ENCODE results near the gene MAB21L3.

MAB21L3 gene

GRCh38 chr1:116110567-116111523 lies at the start of gene MAB21L3:
TSS of gene MAB21L3 (plus strand) at chr1:116111399. CDS start at chr1:116112616, 1,217 bp downstream.
- DNase-seq, result no peak

DNA sequence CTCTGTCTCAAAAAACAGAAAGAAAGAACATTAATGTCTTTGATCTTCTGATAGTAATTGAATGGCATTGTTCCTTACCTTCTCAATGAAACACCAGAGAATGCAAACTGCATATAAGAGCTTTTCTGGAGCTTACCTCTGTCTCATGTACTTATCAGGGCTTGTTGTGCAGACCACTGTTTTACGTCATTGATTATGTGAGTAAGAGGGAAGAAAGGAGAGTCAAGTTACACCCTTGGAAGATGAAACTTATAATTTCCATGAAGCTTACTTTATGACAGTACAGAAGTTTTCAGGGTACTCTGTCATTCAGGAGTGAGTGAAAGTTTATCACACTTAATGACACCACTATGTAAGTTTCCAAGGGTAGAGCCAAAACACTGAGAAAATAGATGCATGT lies 49.0 kb upstream of the MAB21L3 start:
- DNase-seq, result no peak

DNA sequence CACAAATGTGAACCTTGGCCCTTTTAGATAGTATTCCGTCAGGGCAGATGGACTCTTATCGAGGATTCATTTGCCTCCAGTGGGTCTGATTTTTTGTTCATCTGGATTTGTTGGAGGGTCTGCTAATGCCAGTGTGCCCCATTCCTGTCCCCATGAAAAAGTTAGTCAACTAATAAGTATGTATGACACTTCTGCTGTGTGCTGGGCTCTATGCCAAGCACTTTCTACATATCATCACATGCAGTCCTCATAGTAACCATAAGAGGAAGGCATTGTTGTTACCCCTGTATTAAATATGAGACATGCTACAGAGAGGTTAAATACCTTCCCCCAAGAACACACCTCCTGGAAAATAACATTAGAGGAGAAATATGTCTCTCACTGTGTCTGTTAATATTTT lies 46.6 kb upstream of the MAB21L3 start:
- DNase-seq, result no peak

DNA sequence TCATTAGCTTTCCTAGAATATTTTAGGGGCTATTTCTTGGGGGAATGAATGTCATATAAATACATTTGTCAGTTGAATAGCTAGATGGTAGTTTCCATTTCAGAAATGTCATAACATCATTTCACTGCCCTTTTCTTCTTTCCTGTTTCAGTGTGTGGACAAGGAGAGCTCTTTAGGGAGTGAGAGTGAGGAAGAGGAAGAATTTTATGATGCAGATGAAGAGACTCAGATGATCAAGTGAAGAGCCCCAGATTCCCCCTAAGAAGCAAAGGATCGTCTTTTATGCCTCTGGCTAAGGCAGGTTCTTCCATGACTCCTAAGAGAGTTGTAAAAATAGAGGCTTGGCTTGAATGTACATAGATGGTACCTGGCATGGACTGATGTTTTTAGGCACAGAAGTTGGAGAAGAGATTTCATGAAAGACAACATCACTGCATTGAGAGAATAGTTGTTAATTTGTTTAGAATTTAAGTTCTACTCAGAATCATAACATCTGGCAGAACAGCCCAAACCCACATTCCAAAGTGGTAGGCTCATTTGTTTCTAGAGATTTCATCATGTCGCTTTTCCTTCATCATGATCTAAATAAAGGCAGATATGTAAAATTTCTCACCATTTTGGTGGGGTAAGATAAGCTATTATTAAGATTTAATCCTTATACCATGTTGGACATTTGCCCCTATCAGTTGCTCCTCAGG lies 44.2 kb upstream of the MAB21L3 start:
- no peak for DNase-seq

DNA sequence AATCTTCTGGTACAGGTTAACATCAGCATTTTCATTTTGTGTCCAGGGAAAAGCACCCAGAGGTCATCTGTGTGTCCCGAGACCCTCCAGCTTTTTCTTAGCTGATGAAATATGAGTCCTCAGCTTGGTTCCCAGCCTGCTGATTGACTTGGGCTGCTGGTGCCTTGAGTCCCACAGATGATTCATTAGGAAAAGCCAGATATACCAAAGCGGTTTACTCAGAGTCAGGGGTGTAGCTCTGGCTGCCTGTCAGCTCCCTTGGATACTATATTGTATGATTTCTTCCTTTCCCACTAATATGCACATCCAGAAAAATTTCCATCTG lies 43.7 kb upstream of the MAB21L3 start:
- no peak for DNase-seq

DNA sequence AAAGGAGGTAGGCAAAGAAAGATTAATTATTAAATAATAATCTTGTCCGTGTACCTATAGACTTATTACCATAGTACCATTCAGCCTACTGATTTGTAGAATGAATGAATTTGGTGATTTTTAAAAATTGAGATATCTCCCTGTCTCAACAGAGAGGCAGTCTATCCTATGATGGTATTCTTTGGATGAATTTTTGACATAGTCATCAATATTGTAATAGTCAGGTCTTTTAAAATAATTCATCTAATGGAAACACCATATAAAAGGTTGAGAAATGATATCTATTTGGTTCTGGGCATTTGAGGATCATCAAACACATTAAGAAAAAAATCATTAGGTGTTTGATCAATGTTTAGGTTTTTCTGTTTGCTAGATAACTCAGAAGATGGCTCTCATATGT lies 35.6 kb upstream of the MAB21L3 start:
- no peak for DNase-seq

DNA sequence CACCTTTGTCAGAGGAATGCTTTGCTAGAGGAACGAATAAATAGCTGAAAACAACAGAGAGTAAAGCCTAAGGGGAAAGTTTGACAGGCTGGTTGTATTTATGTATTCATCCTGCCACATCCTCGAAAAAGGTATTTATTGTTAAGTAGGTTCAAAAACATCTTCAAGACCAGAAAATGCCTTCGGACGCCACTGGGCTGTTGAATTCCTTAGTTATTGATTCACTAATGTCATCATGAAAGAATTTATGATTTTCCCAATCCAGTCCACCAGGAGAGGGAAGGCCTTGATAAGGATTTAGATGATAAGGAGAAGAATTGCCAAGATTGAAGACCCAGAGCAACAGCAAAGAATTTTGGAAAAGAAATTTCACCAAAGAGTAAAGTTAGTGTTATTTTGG lies 35.2 kb upstream of the MAB21L3 start:
- DNase-seq, result no peak

GRCh38 chr1:116076831-116077230 lies 34.4 kb upstream of the MAB21L3 start:
- DNase-seq, result no peak

- no peak for DNase-seq
Observed at GRCh38 chr1:116078699-116079223, 32.4 kb upstream of the MAB21L3 start.

DNA sequence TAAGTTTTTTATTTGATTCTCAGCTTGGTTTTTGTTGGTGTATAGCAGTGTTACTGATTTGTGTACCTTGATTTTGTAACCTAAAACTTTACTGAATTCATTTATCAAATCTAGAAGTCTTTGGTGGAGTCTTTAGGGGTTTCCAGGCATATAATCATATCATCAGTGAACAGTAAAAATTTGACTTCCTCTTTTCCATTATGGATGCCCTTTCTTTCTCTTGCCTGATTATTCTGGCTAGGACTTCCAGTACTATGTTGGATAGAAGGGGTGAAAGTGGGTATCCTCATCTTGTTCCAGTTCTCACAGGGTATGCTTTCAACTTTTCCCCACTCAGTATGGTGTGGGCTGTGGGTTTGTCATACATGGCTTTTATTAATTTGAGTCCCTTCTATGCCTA lies 23.6 kb upstream of the MAB21L3 start:
- no peak for DNase-seq

DNA sequence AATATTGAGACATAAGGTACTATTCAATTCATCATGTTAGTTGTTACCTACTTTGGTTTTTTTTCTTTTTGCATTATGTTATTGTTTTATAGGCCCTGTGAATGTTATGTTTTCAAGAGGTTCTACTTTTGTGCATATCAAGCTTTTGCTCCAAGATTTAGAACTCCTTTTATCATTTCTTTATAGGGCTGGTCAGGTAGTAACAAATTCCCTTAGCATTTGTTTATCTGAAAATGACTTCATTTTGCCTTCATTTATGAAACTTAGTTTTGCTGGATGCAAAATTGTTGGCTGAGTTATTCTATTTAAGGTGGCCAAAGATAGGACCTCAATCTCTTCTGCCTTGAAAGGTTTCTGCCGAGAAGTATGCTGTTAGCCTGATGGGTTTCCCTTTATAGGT lies 21.3 kb upstream of the MAB21L3 start:
- DNase-seq, result no peak

DNA sequence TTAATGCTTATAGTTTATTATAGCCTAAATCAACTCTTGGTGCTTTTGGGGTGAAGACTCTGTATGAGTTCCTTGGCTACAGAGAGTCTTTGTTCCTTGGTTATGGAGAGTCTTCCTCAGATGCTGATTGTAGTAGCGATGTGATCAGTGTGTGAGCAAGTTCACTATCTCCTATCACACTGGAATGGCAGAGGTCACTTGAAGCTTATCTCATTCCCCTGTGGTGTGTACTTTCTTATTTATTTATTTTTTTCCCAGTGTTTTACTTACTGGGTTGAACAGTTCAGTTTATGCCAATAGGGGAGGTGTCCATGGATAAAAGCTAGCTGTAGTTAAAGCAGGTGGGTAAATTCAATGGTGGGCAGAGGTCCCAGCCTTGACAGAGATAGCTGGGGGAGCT lies 20.1 kb upstream of the MAB21L3 start:
- no peak for DNase-seq

GRCh38 chr1:116092752-116093489 lies 18.3 kb upstream of the MAB21L3 start:
- no peak for DNase-seq

DNA sequence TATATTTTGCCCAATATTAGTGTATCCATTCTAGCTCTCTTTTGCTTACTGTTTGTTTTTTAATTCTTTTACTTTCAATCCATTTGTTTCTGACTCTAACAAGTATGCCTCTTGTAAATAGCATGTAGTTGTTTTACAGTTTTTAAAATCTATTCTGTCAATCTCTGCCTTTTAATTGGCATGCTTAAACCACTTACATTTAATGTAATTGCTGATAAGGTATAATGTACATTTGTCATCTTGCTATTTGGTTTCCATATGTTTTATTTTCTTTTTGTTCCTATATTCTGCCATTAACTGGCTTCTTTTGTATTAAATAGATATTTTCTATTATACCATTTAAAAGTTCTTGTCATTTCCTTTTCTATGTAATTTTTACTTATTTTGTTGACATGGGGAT lies 16.2 kb upstream of the MAB21L3 start:
- DNase-seq, result no peak

DNA sequence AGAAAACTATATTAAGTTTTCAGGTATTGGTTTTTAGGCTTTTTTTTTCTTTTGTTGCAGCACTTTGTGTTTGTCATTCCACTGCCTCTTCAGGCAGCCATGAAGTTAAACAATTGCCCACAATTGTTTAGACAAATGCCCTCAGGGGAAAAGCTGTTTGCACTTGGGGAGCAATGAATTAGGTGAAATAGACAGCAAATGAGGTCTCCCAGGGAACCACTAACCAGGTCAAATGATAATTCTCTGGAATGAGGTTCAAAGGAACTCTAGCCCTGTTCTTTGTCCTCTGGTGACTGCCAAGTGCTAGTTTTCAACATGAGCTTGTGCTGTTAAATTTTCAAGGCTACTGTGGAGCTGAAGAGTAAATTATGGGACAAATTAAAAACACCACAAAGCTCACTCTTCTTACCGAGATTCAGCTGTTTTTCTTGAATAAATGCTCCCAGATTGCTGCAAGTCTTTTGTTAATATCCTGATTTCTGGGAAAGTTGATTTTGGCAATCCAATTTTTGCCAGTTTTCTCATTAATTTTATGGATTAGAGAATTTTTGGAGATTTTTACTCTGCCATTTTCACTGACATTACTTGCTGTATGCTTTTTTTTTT lies 15.1 kb upstream of the MAB21L3 start:
- DNase-seq, result peak in 1 of 3 experiments; percentile 21

- no peak for DNase-seq
Observed at GRCh38 chr1:116097626-116098025, 13.6 kb upstream of the MAB21L3 start.

DNA sequence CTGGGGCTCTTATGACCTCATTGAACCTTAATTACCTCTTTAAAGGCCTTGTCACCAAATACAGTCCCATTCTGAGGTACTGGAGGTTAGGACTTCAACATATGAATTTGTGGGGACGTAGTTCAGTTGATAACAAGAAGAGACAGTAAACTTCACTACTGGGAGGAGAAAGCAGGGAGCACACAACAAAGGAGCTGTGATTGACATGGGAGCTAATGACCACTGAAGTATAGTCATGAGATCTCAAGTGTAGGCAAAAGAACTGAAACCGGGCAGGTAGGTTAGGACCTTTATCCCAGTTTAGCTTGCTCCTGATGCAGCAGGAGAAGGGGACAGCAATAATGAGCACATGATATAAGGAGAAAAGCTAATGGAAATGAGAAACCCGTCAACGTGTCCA lies 11.8 kb upstream of the MAB21L3 start:
- DNase-seq, result no peak

DNA sequence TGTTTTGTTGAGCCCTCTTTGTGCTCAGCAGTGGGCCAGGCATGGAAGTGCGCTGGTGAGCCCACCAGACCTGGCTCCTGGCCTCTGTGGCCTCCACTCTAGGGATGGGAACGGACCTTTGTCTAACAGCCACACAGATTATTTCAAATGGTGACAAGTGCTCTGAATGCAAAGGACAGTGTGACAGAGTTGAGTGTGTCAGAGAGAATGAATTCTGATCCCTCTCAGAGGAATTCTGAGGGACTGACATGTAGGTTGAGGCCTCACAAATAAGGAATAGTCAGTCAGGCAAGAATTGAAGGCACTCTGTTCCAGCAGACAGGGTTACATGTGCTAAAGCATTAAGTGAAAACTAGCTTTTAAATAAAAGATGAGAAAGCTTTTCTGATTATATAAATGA lies 11.3 kb upstream of the MAB21L3 start:
- no peak for DNase-seq

- DNase-seq, result no peak
Observed at GRCh38 chr1:116104667-116105066, 6.5 kb upstream of the MAB21L3 start.

GRCh38 chr1:116105996-116106395 lies 5.2 kb upstream of the MAB21L3 start:
- DNase-seq, result peak in 1 of 3 experiments; percentile 46

DNA sequence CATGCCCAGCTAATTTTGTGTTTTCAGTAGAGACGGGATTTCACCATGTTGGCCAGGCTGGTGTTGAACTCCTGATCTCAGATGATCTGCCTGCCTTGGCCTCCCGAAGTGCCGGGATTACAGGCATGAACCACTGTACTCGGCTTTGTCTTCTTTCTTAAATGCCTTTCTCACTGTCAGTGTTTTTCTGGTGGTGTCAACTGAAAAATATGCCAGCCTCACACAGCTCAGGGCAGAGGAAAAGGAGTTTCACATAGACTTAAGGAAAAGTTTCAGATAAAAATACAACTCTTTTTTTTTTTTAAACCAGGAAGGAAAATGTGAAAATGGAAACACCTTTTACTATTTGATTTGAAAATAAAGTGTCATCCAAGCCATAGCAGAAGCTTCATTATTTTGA lies 4.6 kb upstream of the MAB21L3 start:
- DNase-seq, result no peak

DNA sequence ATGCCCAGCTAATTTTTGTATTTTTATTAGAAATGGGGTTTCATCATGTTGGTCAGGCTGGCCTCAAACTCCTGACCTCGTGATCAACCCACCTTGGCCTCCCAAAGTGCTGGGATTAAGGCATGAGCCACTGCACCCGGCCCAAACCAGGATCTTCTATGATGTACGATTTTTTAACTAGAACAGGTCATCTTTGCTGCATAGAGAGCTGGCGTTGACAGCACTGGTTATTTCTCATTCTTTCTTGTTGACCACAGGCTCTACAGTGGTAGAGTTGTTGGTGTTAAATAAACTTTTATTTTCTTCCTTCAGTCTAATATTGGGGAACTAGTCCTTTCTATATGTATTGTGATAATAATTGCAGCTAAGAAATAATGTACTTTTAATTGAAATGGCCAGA lies 3.8 kb upstream of the MAB21L3 start:
- no peak for DNase-seq

DNA sequence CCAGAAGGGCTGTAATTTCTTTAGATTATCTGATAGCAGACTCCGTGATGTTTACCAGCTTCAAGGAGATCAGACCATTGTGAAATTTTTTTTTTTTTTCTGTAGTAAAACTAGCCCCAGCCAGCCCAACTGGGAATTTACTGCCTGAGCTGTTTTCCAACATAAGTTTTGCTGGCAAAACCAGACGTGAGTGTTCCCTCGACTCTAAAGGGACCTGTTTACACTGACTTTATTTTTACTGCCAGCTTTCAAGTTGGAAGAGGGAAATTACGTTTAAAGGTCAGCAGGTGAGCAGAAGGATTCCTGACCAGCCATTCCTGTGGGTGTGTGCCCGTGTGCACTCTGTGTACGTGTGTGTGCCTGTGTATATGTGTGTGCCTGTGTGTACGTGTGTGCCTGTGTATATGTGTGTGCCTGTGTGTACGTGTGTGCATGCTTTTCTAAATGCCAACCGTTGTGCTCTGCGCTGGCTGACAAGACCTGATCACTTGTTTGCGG lies 374 bp downstream of the MAB21L3 start:
- peak in 1 of 3 experiments; percentile 32 for DNase-seq
